Hematopoietic multipotent progenitor cell treated with erythropoietin and hydrocortisone succinate and interleukin-3 and kit ligand, for 4 days (in vitro differentiated cells): Measurements from ENCODE around the gene NAGLU.

Experiments used
- DNase-seq: peaks from one replicate; pipeline ENCODE4 v3.0.0-alpha.2; 2015

NAGLU gene

GRCh38 chr17:42536048-42536371 is at the start of gene NAGLU:
NAGLU (plus strand) TSS chr17:42536241; CDS start chr17:42536273, 32 bp downstream.
- peak; percentile 98 for DNase-seq

DNA sequence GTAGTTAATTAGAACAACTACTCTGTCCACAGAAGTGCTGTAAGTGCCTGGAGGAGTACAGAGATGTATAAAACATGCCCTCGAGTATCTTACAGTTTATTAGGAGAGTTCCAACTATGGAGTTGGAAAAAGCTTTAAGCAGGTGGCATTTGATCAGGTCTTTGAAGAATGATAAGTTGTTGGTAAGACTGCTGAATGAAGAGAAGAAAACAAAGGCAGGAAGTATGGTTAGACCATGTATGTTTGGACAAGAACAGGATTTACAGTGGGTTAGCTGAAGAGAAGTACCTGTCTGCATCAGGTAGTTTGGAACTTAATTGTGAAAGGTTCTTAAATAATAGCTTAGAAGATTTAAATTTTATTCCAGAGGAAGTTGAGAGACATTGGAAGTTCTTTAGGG is 48.0 kb upstream of the NAGLU start:
- no peak for DNase-seq

DNA sequence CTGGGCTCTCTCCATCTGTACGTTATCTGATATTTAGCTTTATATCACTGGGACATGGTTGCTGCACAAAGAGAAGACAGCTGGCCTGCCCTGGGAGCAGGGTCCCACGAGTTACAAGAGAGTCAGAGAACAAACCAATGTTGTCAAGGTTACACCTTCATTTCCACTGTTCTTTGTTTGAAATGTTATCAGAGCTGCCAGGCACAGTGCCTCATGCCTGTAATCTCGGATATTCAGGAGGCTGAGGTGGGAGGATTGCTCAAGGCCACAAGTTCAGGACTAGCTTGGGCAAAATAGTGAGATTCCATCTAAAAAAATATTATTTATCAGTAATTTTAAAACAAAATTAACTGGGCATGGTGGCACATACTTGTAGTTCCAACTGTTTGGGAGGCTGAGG is 42.7 kb upstream of the NAGLU start:
- DNase-seq: peak; percentile 68

GRCh38 chr17:42494673-42495072 is 41.4 kb upstream of the NAGLU start:
- no peak for DNase-seq

GRCh38 chr17:42498828-42499227 is 37.2 kb upstream of the NAGLU start:
- DNase-seq: no peak

- DNase-seq: no peak
Observed at GRCh38 chr17:42502091-42502490, 34.0 kb upstream of the NAGLU start.

DNA sequence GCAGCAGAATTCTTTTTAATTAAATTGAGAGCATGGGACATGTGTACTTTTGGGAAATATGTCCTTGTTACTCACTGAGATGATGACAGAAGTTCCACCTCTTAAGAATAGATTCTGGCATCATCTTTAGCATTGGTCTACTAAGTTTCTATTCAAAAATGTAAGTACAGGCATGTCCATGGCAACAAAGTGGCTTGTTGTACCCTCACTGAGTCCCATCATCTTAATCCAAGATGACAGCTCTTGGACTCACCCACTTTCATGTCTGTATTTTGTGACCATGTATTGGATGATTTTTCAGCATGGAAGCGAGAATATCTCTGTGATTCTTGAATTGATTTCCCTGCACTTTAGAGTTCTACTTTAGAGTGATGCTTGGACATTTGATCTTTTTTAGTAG is 33.1 kb upstream of the NAGLU start:
- DNase-seq: no peak

GRCh38 chr17:42507671-42508070 is 28.4 kb upstream of the NAGLU start:
- DNase-seq: no peak

- DNase-seq: peak; percentile 38
Observed at GRCh38 chr17:42508426-42509165, 27.4 kb upstream of the NAGLU start.

DNA sequence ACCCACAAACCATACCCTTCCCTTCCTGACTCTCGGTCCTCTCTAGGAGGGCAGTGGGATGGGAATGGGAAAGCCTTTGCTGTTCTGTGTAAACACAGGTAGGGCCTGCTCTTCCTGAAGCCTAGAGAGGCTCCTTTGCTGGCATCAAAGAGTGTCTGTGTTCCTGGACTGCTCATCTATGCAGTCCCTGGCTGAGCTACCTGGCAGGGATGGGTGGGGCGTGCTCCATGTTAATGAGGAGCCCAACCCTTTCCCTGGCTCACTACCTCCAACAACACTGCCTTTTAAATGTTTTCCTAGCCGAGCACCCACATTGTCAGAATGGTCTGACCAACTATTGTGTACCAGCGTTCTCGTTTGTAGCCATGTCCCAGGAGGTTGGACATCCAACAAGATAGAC is 26.6 kb upstream of the NAGLU start:
- DNase-seq: no peak

DNA sequence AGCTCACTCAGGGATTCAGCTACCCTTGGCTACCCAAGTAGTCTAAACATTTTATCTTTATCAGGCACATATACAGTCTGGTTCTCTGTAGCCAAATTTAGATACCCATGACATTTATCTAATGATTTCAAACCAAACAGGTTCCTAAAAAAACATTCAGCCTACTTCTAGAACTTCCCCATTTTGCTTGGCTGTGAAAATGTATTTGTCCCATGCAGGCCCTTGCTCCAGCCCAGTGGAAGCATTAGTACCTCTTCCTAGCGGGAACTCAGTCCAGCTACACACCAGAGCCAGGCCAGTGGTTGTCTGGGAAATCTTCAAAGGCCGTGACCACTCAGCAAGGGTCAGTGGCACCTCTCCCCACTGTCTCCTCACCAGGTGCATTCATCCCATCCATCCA is 26.2 kb upstream of the NAGLU start:
- DNase-seq: peak; percentile 71

DNA sequence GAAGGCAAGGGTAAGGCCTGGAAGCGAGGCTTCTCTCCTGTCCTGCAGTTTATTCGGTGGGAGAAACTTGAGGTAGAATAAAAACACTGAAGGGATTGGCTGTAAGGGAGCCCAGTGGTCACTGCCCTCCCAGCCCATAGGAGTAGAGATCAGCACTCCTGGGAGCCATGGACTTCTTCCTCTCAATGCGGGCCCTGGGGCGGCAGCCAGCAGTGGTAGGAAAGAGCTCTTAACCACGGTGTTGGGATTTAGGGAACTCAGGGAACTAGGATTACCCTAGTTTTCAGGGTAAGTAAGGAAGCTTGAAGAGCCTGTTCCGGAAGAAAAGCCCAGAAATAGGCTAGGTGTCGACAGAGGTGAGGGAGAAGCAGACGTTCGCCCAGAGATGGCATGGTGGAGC is 23.8 kb upstream of the NAGLU start:
- no peak for DNase-seq

- no peak for DNase-seq
Observed at GRCh38 chr17:42512733-42513251, 23.2 kb upstream of the NAGLU start.

DNA sequence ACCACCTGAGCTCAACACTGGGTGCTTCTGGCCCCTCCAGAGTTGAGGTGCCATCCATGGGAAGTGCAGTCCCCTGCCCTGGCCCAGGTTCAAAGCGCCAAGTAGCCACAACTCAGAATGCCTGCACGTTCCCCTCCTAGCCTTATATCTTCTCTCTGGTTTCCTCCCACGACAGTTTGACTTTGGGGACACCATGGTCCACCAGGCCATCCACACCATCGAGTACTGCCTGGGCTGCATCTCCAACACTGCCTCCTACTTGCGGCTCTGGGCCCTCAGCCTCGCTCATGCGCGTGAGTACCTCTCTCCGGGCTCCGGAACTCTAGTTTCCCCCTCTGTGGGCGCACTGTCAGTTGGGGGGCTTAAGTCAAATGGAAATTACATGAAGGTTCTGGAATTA is 22.4 kb upstream of the NAGLU start:
- DNase-seq: no peak

GRCh38 chr17:42514279-42514678 is 21.8 kb upstream of the NAGLU start:
- no peak for DNase-seq

DNA sequence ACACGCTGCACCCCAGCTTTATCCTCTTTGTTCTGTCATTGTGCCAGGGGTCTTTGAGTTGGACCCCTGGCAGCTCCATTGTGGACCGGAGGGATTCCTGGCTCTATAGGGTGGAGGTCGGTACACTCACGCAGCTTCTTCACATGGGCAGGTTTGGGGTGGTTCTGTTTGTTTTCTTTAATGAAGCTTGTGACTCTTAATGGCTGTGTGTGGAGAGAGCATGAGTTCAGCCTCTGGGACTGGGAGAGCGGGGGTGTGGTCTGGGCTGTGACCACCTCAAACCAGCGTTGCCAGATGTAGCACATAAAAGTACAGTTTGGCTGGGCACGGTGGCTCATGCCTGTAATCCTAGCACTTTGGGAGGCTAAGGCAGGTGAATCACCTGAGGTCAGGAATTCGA is 21.2 kb upstream of the NAGLU start:
- DNase-seq: no peak

DNA sequence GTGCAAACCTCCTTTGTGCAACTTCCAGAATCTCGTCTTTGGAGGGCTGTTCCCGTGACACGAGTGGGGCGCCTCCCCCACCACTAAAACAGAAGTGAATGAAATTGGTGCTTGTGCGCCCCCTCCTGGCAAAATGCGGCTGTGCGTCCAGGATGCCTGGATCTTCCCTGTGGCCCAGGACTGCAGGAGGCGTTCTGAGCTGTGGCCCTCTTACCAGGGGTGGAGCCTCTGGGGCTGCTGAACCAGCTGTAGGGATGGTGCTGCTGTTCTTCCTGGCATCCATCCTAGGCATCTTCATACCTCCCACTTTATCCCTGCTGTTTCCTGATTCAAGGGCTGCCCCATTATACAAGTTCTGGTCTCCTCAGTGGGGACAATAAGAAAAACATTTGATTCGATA is 18.5 kb upstream of the NAGLU start:
- DNase-seq: peak; percentile 91

DNA sequence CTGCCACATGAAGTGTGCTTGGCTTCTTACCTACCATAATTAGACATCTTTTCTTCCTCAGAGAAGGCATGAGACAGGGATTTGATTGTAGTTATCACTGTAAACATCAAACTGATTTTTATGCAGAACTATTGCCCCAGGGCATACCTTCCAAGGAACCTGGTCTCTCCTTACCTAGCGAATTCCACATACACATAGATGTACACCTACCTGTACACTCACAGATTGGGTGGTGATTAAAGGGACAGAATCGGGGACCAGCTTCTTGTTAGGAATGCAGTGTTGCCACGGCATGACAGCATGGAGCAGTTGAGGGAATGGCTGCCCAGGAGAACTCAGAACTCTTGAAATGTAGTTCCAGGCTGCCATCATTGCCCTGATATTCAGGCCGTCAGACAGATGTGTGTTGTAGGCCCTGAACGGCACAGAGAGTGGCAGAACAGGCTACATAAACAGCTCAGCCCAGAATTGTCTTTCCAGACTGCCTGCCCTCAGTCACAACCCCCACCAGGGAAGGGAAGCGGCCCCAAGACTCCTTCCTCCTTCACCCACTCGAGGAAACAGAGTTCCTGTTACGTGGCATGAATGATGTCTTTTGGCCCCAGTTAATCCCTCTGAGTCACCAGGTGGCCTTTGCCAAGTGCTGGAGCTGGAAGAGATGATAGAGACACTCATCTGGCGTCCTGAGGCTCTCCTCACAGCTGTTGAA is 17.8 kb upstream of the NAGLU start:
- peak; percentile 78 for DNase-seq

- DNase-seq: peak; percentile 98
Observed at GRCh38 chr17:42518755-42519545, 17.1 kb upstream of the NAGLU start.

- DNase-seq: peak; percentile 70
Observed at GRCh38 chr17:42519546-42520491, 16.2 kb upstream of the NAGLU start.

DNA sequence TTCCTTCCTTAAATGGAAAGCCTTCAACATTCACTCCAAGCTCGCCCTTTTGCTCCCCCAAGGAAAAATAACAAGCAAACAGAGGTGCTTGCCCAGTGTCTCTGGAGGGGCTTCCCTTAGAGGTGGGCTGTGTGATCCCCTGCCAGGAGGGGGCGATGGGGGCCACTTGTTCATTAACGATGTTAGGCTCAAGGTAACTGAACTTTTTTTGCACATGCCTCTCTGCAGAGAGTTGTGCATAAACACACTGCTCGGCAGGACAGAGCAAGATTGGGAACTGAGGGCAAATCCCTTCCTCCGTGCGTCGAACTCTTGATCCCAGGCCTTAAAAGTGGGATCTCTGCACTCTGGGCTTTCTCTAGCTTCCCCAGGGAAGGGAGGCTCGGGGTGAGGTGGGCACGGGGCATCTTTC is 15.5 kb upstream of the NAGLU start:
- DNase-seq: peak; percentile 72

- no peak for DNase-seq
Observed at GRCh38 chr17:42521036-42521435, 15.0 kb upstream of the NAGLU start.
